GM12874 (cell line): ENCODE data around the gene CYP4F3.

Experiments used
- TF ChIP-seq, protein P1 (sequence below): IDR thresholded peaks from 2 replicates; pipeline ENCODE4 v1.5.1; 2011; ENCODE audit warnings: low read depth, mild to moderate bottlenecking, control low read depth, low read length, moderate library complexity; ENCODE audit not compliant: insufficient read depth

CYP4F3 gene

DNA sequence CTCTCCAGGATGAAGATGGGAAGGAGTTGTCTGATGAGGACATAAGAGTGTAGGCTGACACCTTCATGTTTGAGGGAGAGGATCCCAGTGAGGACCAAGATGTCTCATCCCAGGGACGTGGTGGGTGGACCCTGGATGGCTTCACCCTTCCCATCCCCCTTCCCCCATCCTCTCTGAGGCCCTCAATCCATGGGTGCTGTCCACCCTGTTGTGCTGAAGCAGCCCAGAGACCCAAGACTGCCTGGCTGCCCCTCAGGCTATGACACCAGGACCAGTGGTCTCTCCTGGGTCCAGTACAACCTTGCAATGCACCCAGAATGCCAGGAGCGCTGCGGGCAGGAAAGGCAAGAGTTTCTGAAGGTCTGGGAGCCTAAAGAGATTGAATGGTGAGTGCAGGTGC is 28.7 kb downstream of the CYP4F3 start:
- TF ChIP-seq, protein P1, sequence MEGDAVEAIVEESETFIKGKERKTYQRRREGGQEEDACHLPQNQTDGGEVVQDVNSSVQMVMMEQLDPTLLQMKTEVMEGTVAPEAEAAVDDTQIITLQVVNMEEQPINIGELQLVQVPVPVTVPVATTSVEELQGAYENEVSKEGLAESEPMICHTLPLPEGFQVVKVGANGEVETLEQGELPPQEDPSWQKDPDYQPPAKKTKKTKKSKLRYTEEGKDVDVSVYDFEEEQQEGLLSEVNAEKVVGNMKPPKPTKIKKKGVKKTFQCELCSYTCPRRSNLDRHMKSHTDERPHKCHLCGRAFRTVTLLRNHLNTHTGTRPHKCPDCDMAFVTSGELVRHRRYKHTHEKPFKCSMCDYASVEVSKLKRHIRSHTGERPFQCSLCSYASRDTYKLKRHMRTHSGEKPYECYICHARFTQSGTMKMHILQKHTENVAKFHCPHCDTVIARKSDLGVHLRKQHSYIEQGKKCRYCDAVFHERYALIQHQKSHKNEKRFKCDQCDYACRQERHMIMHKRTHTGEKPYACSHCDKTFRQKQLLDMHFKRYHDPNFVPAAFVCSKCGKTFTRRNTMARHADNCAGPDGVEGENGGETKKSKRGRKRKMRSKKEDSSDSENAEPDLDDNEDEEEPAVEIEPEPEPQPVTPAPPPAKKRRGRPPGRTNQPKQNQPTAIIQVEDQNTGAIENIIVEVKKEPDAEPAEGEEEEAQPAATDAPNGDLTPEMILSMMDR: no peak

DNA sequence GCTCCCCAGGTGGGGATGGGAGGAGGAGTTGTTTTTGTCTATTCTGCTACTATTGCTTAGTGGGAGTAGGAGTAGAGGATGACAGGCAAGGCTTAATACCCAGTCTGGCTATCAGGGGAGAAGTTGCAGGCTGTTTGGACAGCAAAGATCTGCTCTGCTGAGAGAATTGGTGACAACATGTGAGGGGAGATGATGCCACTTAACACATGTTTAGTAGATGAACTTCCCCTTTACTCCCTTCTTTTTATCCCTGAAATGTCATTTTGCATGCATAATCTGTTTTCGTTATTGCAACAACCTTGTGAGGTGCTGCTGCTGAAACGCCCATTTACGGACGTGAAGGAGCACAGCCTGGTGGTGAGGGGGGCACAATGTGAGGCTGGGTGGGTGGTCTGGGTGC is 29.2 kb downstream of the CYP4F3 start:
- TF ChIP-seq, protein P1: no peak

DNA sequence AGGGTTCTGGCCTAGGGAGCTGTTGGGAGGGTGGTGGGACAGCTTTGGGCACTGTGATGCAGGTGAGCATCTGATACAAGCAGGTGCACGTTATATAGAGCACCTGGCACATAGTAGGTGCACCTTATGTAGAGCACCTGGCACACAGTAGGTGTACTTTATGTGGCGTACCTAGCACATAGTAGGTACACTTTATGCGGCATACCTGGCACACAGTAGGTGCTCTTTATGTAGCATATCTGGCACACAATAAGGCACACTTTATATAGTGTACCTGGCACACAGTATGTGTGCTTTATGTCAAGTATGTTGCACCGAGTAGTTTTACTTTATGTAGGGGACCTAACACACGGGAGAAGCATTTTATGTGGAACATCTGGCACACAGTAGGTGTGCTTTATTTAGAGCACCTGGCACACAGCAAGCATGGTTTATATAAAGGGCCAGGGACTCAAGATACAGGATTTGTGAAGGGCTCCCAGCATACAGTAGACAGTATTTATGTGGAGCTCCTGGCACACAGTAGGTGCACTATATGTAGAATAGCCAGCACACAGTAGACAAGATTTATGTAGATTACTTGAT is 30.6 kb downstream of the CYP4F3 start:
- TF ChIP-seq, protein P1: no peak

DNA sequence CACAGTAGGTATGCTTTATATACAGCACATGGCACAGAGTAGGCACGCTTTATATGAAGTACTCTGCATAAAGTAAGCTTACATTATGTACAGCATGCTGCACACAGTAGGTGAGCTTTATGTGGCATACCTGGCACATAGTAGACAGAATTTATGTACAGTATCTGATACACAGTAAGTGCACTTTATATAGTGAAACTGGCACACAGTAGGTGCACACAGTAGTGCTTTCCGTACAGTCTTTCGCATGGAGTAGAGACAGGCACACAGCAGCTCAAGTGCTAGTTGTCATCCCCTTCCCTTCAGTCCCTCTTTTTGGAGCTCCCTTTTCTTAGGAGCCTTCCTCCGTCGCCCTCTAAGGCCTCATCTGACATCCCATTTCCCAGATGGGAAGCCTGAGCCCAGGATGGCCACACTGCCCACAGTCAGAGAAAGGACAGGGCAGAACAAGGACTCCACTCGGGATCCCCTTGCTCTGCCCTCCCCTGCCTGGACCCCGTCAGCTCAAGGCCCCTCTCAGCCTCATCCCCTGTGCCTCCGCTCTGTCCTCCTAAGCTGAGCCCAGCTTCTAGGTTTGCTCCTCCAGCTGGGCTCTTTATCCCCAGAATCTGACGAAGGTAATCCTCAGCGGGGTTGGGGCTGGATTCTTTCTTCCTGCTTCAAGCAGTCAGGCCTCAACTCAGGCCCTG is 31.3 kb downstream of the CYP4F3 start:
- TF ChIP-seq, protein P1: no peak

DNA sequence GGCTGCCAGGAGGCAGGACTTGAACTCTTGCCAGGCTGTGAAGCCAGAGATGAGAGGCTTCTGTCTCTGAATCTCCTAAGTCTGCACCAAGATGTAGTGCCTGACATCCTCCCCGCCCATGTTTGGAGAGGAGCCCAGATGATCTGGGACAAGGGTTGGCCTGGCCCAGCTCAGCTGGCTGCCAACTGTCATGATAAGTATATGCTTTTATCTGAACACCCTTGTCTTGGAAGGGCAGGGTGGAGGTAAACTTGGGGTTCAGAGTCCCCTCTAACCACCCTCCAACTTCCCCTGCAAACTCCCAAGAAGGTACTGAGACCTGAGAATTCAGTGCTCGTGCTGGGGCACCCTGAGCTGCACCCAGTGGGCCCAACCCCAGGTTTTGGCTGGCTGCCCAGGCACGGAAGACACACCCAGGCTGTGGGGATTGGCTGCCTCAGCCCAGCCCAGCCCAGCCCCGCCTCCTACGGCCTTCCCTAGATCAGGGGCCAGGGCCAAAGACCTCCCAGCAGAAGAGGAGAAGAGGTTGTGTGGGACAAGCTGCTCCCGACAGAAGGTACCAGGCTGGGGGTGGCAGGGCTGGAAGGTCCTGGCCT is 32.0 kb downstream of the CYP4F3 start, which contains the start of gene CYP4F12:
Gene CYP4F12 (plus strand): TSS at position 508 of the 596 bp plus-strand sequence. CDS start 443 bp downstream, outside the sequence.
- TF ChIP-seq, protein P1: no peak

DNA sequence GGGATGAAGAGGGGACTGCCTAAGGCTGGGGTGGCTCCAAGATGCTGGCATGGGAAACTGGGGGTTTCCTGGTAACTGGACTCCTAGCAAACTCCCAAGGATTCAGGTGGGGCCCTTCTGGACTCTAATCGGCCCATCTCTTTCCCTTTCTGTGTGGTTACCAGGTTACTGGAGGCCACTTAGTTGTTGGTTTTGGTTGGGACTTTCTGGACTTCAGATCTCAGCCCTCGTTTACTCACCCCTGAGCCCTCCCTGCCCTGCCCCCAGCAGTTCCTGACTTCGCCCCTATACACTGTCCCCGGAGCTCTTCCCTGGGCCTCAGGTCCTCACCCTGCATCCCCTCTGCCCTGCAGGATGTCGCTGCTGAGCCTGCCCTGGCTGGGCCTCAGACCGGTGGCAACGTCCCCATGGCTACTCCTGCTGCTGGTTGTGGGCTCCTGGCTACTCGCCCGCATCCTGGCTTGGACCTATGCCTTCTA is 32.5 kb downstream of the CYP4F3 start:
- TF ChIP-seq, protein P1: no peak

DNA sequence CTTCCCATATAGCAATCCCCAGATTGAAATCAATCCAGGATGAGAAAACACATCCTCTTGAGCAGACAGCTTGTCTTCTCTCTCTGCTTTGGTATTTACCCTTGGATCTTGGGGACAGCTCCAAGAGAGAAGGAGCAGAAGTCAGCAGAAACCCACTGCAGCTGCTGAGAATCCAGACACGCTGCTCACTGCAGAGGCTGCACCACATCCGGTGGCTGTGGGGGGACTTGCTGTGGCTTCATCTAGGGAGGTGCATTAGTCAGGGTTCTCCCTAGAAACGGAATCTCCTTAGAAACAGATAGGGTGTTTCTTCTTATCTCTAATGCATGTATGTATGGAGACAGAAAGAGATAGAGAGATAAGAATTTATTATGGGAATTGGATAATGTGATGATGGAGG is 34.9 kb downstream of the CYP4F3 start:
- TF ChIP-seq, protein P1: no peak
